NOMO-1 (cell line): ENCODE results near the gene CPA2.
A peak's percentile ranks its signal among the peaks of the same experiment; 100 is the strongest.
"Not testable (repeated sequence)": the region's sequence is repeated elsewhere in the genome, so short reads cannot be mapped to it uniquely, and the experiment has no call there.

Source experiments
- DNase-seq, 2 experiments: peaks; one replicate each; lab custom pipeline; 2025; ENCODE audit not compliant: unreplicated experiment in 2 of 2; lab: John Stamatoyannopoulos, UW

The CPA2 gene

GRCh38 chr7:130249626-130250025, 17.0 kb upstream of the CPA2 start:
- DNase-seq, result not testable (repeated sequence)

GRCh38 chr7:130254555-130254954, 12.1 kb upstream of the CPA2 start:
- DNase-seq, result no peak

GRCh38 chr7:130256704-130257103, 10.0 kb upstream of the CPA2 start:
- no peak for DNase-seq

GRCh38 chr7:130258494-130259078, 8.1 kb upstream of the CPA2 start:
- DNase-seq, result no peak

- no peak for DNase-seq
Measured at GRCh38 chr7:130262448-130262847, 4.2 kb upstream of the CPA2 start.

GRCh38 chr7:130263130-130263529, 3.5 kb upstream of the CPA2 start:
- peak; percentile 7 to 10 for DNase-seq

- DNase-seq, result no peak
Measured at GRCh38 chr7:130266961-130267321, 278 bp downstream of the CPA2 start.

- no peak for DNase-seq
Measured at GRCh38 chr7:130268463-130269317, 2.0 kb downstream of the CPA2 start.

- no peak for DNase-seq
Measured at GRCh38 chr7:130269318-130269694, 2.6 kb downstream of the CPA2 start.

GRCh38 chr7:130270947-130271800, 4.5 kb downstream of the CPA2 start:
- DNase-seq, result no peak

GRCh38 chr7:130272381-130273080, 5.9 kb downstream of the CPA2 start:
- DNase-seq, result no peak

- DNase-seq, result no peak
Measured at GRCh38 chr7:130273081-130273932, 6.6 kb downstream of the CPA2 start.

- DNase-seq, result no peak
Measured at GRCh38 chr7:130273933-130274255, 7.2 kb downstream of the CPA2 start.

GRCh38 chr7:130274296-130274695, 7.6 kb downstream of the CPA2 start:
- no peak for DNase-seq

- no peak for DNase-seq
Measured at GRCh38 chr7:130274983-130275591, 8.4 kb downstream of the CPA2 start.

GRCh38 chr7:130275826-130276297, 9.2 kb downstream of the CPA2 start:
- no peak for DNase-seq

- DNase-seq, result no peak
Measured at GRCh38 chr7:130276796-130277762, 10.4 kb downstream of the CPA2 start.
